Ectodermal cell (in vitro differentiated cells): ENCODE results near the gene LRP1-AS. TPM values are rescaled to one million over a fixed set of nuclear protein-coding genes. Genes with fewer than 3 reads are reported as not detected.

Experiments
- H3K27ac ChIP-seq: 2 replicates; pipeline ENCODE4 v1.7.0; 2013; ENCODE audit warnings: mild to moderate bottlenecking, low read depth, low read length; ENCODE audit not compliant: insufficient read depth, poor library complexity, severe bottlenecking
- H3K27me3 ChIP-seq: 2 replicates; pipeline ENCODE4 v1.7.0; 2013; ENCODE audit warnings: mild to moderate bottlenecking, low read length; ENCODE audit not compliant: insufficient read depth, control insufficient read depth, poor library complexity, severe bottlenecking
- H3K36me3 ChIP-seq: one replicate; pipeline ENCODE4 v1.7.0; 2013; ENCODE audit warnings: low read length; ENCODE audit not compliant: control insufficient read depth, insufficient read depth
- H3K4me1 ChIP-seq: one replicate; pipeline ENCODE4 v1.7.0; 2013; ENCODE audit warnings: low read length; ENCODE audit not compliant: control insufficient read depth, insufficient read depth
- H3K4me3 ChIP-seq: 2 replicates; pipeline ENCODE4 v1.7.0; 2013; ENCODE audit warnings: low read depth, low read length, control low read depth; ENCODE audit not compliant: insufficient read depth
- H3K9me3 ChIP-seq: 2 replicates; pipeline ENCODE4 v1.7.0; 2013; ENCODE audit warnings: mild to moderate bottlenecking, low read length, moderate library complexity; ENCODE audit not compliant: control insufficient read depth
- WGBS, 2 experiments: methylation state at CpG; one replicate each; pipeline ENCODE4 v1.1.7; 2013; ENCODE audit warnings: missing lambda C conversion rate in 2 of 2; 5-methylcytosine and 5-hydroxymethylcytosine counted together
- polyA plus RNA-seq, 4 experiments: library from polyadenylated mRNA; stranded (reverse); fragments of 50-300 nt; gene quantifications; one replicate each; pipeline ENCODE4 v1.2.3, GENCODE V29; 2013

Gene LRP1-AS
- not detected for polyA plus RNA-seq (2013, experiment 1 of 4)
- polyA plus RNA-seq (2013, experiment 2 of 4) = not detected
- not detected for polyA plus RNA-seq (2013, experiment 3 of 4)
- polyA plus RNA-seq (2013, experiment 4 of 4) = not detected

GRCh38 chr12:57146961-57147944 is at the start of gene LRP1-AS:
TSS of gene LRP1-AS (minus strand) at chr12:57147619.
- peaks cover 15% of the 10 kb centered on the region for H3K4me1 ChIP-seq
- no peaks in the 10 kb centered on the region for H3K27me3 ChIP-seq
- H3K4me3 ChIP-seq = no peak within 1 kb of the TSS
- H3K36me3 ChIP-seq = peaks cover 12% of the 10 kb centered on the region
- WGBS, 2 experiments = 74 to 77% methylated on average over 8 of the region's 8 CpGs
- no peak within 1 kb of the TSS for H3K27ac ChIP-seq
- no peaks in the 10 kb centered on the region for H3K9me3 ChIP-seq

DNA sequence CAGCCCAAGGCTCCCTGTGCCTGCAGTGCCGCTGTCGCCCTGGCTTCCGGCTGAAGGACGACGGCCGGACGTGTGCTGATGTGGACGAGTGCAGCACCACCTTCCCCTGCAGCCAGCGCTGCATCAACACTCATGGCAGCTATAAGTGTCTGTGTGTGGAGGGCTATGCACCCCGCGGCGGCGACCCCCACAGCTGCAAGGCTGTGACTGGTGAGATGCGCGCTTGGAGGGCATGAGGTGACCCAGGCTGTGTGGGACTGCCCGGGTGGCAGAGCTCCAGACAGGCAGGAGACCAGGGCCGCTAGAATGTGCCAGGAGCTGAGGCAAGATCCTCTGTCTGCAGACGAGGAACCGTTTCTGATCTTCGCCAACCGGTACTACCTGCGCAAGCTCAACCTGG is 49.5 kb upstream of the LRP1-AS start:
- no peak overlapping the region for H3K4me3 ChIP-seq
- H3K36me3 ChIP-seq = peaks cover 62% of the 10 kb centered on the region
- no peaks in the 10 kb centered on the region for H3K9me3 ChIP-seq
- no peaks in the 10 kb centered on the region for H3K4me1 ChIP-seq
- no peaks in the 10 kb centered on the region for H3K27me3 ChIP-seq
- WGBS, 2 experiments = 97% methylated on average over 22 of the region's 22 CpGs
- H3K27ac ChIP-seq = no peak overlapping the region

- no peak overlapping the region for H3K4me3 ChIP-seq
- WGBS, 2 experiments = 92 to 95% methylated on average over 4 of the region's 4 CpGs
Observed at GRCh38 chr12:57196439-57196838, 49.0 kb upstream of the LRP1-AS start.

DNA sequence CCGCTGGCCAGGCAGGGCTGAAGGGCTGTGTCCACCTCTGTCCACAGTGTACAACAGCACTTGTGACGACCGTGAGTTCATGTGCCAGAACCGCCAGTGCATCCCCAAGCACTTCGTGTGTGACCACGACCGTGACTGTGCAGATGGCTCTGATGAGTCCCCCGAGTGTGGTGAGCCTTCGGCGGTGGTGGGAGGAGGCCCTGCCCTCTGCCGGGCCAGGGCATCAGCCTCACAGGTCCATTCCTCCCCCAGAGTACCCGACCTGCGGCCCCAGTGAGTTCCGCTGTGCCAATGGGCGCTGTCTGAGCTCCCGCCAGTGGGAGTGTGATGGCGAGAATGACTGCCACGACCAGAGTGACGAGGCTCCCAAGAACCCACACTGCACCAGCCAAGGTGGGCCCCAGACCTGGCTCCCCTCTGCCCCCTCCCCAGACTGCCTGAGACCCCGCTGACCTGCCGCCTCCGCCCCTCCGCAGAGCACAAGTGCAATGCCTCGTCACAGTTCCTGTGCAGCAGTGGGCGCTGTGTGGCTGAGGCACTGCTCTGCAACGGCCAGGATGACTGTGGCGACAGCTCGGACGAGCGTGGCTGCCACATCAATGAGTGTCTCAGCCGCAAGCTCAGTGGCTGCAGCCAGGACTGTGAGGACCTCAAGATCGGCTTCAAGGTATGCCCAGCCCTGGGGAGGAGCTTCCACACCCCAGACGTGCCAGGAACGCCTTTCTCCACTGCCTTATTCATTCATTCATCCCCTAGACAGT is 48.4 kb upstream of the LRP1-AS start:
- H3K27me3 ChIP-seq = no peaks in the 10 kb centered on the region
- peaks cover 67% of the 10 kb centered on the region for H3K36me3 ChIP-seq
- H3K9me3 ChIP-seq = no peaks in the 10 kb centered on the region
- 92 to 93% methylated on average over 34 of the region's 34 CpGs for WGBS, 2 experiments
- H3K27ac ChIP-seq = no peak overlapping the region
- H3K4me3 ChIP-seq = no peak overlapping the region
- H3K4me1 ChIP-seq = no peaks in the 10 kb centered on the region

More at GRCh38 chr12:57196439-57196838, 49.0 kb upstream of the LRP1-AS start:
- Histone ChIP-seq H3K9me3 (no peaks in the 10 kb centered on the region), H3K27ac (no peak overlapping the region), H3K4me1 (no peaks in the 10 kb centered on the region), H3K27me3 (no peaks in the 10 kb centered on the region), H3K36me3 (peaks cover 62% of the 10 kb centered on the region)

DNA sequence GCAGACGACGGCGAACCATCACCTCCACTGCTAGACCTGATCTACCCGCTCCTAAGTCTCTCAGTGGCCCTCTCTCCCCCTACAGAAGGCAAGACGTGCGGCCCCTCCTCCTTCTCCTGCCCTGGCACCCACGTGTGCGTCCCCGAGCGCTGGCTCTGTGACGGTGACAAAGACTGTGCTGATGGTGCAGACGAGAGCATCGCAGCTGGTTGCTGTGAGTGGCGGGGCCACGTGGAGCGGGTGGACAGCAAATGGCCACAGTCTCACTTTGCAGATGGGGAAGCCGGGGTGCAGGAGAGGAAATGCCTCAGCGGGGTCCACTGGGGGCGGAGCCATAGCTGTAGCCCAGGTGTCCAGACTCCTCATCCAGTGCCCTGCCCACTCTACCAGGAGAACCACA is 47.8 kb upstream of the LRP1-AS start:
- Histone ChIP-seq H3K27ac (no peak overlapping the region), H3K36me3 (peaks cover 68% of the 10 kb centered on the region), H3K4me1 (no peaks in the 10 kb centered on the region), H3K27me3 (no peaks in the 10 kb centered on the region), H3K9me3 (no peaks in the 10 kb centered on the region), H3K4me3 (no peak overlapping the region)
- 94 to 95% methylated on average over 19 of the region's 19 CpGs for WGBS, 2 experiments

DNA sequence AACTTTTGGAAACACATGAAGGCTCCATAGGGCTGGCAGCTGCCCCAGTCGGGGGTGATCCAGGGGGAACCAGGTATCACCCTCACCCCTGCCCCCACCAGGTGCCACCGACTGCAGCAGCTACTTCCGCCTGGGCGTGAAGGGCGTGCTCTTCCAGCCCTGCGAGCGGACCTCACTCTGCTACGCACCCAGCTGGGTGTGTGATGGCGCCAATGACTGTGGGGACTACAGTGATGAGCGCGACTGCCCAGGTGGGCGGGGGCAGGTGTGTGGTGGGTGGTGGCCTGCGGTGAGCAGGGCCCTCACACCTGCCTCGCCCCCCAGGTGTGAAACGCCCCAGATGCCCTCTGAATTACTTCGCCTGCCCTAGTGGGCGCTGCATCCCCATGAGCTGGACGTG is 46.8 kb upstream of the LRP1-AS start:
- Histone ChIP-seq H3K36me3 (peaks cover 68% of the 10 kb centered on the region), H3K9me3 (no peaks in the 10 kb centered on the region), H3K4me3 (no peak overlapping the region), H3K4me1 (no peaks in the 10 kb centered on the region), H3K27ac (no peak overlapping the region), H3K27me3 (no peaks in the 10 kb centered on the region)
- WGBS, 2 experiments = 94 to 96% methylated on average over 18 of the region's 18 CpGs

- no peaks in the 10 kb centered on the region for H3K4me1 ChIP-seq
- H3K27ac ChIP-seq = no peak overlapping the region
- no peaks in the 10 kb centered on the region for H3K27me3 ChIP-seq
- 89 to 90% methylated on average over 19 of the region's 19 CpGs for WGBS, 2 experiments
- no peaks in the 10 kb centered on the region for H3K9me3 ChIP-seq
- H3K4me3 ChIP-seq = no peak overlapping the region
- H3K36me3 ChIP-seq = peaks cover 64% of the 10 kb centered on the region
Observed at GRCh38 chr12:57193706-57194245, 46.4 kb upstream of the LRP1-AS start.

DNA sequence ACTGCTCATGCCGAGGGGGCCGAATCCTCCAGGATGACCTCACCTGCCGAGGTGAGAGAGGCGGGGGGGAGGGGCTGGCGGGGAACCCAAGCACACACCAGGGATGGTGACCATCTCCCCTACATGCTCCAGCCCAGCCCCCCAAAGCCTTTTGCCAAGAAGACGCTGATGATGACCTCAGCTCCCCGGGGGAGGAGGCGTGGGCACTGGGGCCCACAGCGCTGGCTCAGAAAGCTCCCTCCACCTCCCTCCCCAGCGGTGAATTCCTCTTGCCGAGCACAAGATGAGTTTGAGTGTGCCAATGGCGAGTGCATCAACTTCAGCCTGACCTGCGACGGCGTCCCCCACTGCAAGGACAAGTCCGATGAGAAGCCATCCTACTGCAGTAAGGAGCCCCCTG is 45.5 kb upstream of the LRP1-AS start:
- Histone ChIP-seq H3K4me1 (no peaks in the 10 kb centered on the region), H3K4me3 (no peak overlapping the region), H3K27me3 (no peaks in the 10 kb centered on the region), H3K9me3 (no peaks in the 10 kb centered on the region), H3K36me3 (peaks cover 57% of the 10 kb centered on the region), H3K27ac (no peak overlapping the region)
- WGBS, 2 experiments = 94 to 97% methylated on average over 16 of the region's 16 CpGs

GRCh38 chr12:57191410-57191809 is 44.0 kb upstream of the LRP1-AS start:
- no peak overlapping the region for H3K4me3 ChIP-seq
- H3K36me3 ChIP-seq = peaks cover 61% of the 10 kb centered on the region
- no peaks in the 10 kb centered on the region for H3K9me3 ChIP-seq
- H3K4me1 ChIP-seq = no peaks in the 10 kb centered on the region
- no peaks in the 10 kb centered on the region for H3K27me3 ChIP-seq
- 94 to 96% methylated on average over 11 of the region's 11 CpGs for WGBS, 2 experiments
- no peak overlapping the region for H3K27ac ChIP-seq

DNA sequence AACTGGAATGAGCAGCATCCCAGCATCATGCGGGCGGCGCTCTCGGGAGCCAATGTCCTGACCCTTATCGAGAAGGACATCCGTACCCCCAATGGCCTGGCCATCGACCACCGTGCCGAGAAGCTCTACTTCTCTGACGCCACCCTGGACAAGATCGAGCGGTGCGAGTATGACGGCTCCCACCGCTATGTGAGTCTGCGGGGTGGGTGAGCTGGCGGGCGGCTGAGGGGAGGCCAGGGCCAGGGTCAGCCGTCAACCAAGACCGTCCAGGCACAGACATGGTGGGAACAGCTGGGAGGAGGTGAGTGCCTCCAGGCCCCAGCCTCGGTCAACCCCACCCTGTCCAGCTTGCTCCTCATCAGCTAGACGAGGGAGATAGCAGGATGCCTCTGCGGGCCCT is 43.4 kb upstream of the LRP1-AS start:
- H3K4me3 ChIP-seq = no peak overlapping the region
- no peaks in the 10 kb centered on the region for H3K9me3 ChIP-seq
- H3K36me3 ChIP-seq = peaks cover 62% of the 10 kb centered on the region
- no peaks in the 10 kb centered on the region for H3K27me3 ChIP-seq
- H3K27ac ChIP-seq = no peak overlapping the region
- WGBS, 2 experiments = 97% methylated on average over 23 of the region's 23 CpGs
- H3K4me1 ChIP-seq = no peaks in the 10 kb centered on the region
